Measurements from ENCODE around the gene HTN3.
"Not testable (repeated sequence)": the region's sequence is repeated elsewhere in the genome, so short reads cannot be mapped to it uniquely, and the experiment has no call there.

DNA sequence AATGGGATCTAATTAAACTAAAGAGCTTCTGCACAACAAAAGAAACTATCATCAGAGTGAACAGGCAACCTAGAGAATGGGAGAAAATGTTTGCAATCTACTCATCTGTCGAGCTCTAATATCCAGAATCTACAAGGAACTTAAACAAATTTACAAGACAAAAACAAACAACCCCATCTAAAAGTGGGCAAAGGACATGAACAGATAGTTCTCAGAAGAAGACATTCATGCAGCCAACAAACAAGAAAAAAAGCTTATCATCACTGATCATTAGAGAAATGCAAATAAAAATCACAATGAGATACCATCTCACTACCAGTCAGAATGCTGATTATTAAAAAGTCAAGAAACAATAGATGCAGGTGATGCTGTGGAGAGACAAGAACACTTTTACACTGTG lies 28.3 kb downstream of the HTN3 start:
- TF ChIP-seq, protein P1, sequence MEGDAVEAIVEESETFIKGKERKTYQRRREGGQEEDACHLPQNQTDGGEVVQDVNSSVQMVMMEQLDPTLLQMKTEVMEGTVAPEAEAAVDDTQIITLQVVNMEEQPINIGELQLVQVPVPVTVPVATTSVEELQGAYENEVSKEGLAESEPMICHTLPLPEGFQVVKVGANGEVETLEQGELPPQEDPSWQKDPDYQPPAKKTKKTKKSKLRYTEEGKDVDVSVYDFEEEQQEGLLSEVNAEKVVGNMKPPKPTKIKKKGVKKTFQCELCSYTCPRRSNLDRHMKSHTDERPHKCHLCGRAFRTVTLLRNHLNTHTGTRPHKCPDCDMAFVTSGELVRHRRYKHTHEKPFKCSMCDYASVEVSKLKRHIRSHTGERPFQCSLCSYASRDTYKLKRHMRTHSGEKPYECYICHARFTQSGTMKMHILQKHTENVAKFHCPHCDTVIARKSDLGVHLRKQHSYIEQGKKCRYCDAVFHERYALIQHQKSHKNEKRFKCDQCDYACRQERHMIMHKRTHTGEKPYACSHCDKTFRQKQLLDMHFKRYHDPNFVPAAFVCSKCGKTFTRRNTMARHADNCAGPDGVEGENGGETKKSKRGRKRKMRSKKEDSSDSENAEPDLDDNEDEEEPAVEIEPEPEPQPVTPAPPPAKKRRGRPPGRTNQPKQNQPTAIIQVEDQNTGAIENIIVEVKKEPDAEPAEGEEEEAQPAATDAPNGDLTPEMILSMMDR (IDR thresholded peaks at IDR 0.05; ENCODE audit: low read depth, low read length) = not testable (repeated sequence)
- TF ChIP-seq POLR2A (IDR thresholded peaks at IDR 0.05; ENCODE audit: extremely low read depth, insufficient read length) = not testable (repeated sequence)
